Sigmoid colon (tissue), 7 donors: Measurements from ENCODE around the gene CAPN5. TPM values are rescaled to one million over a fixed set of nuclear protein-coding genes. Genes with fewer than 3 reads are reported as not detected.

Experiments
- DNase-seq: peaks from one replicate; pipeline ENCODE4 v3.0.0-alpha.2; 2019
- H3K27ac ChIP-seq, 4 donors: fragments of 200-600 bp; sonication (generic); one replicate each; pipeline ENCODE4 v1.5.1; 2016 to 2019; ENCODE audit warnings: mild to moderate bottlenecking in 1 of 4
- H3K27me3 ChIP-seq, 3 donors: fragments of 200-600 bp; sonication (generic); one replicate each; pipeline ENCODE4 v1.5.1; 2019; ENCODE audit warnings: mild to moderate bottlenecking in 1 of 3
- H3K36me3 ChIP-seq, 4 donors: fragments of 200-600 bp; sonication (generic); one replicate each; pipeline ENCODE4 v1.5.1; 2016 to 2019
- H3K4me1 ChIP-seq, 4 donors: fragments of 200-600 bp; sonication (generic); one replicate each; pipeline ENCODE4 v1.5.1; 2017 to 2019
- H3K4me3 ChIP-seq, 4 donors: fragments of 200-600 bp; sonication (generic); one replicate each; pipeline ENCODE4 v1.5.1; 2017 to 2019; ENCODE audit warnings: mild to moderate bottlenecking in 2 of 4, moderate library complexity in 1 of 4
- H3K9me3 ChIP-seq, 4 donors: fragments of 200-600 bp in 3 of 4; sonication (generic) in 3 of 4; one replicate each; pipeline versions ENCODE4 v1.5.1 to v1.6.1; 2013 to 2019
- EP300 ChIP-seq, 4 donors: sonication (generic); formaldehyde crosslinking; IDR thresholded peaks; one replicate each; pipeline ENCODE4 v1.6.1; 2017; ENCODE audit warnings: antibody characterized with exemption in 4 of 4
- POLR2A ChIP-seq, 2 donors: fragments of 450-650 bp; IDR thresholded peaks; one replicate each; pipeline ENCODE4 v1.6.1; 2016; ENCODE audit warnings: antibody characterized with exemption in 2 of 2, mild to moderate bottlenecking in 2 of 2, moderate library complexity in 2 of 2
- POLR2AphosphoS5 ChIP-seq, 4 donors: sonication (generic); formaldehyde crosslinking; IDR thresholded peaks; one replicate each; pipeline ENCODE4 v1.6.1; 2017; ENCODE audit warnings: antibody characterized with exemption in 4 of 4
- WGBS, 2 donors: extraction: QIAGEN DNeasy Blood & Tissue Kit; methylation state at CpG; one replicate each; pipeline ENCODE4 v1.1.7; 2013; 5-methylcytosine and 5-hydroxymethylcytosine counted together
- intact Hi-C: fragments of 100-400 bp; cut with DNase I; formaldehyde crosslinking; loops from one replicate; pipeline ENCODE4 v1.15.1; 2023
- polyA plus RNA-seq, 3 donors: library from polyadenylated mRNA; stranded (reverse); fragments of 200-250 nt; gene quantifications; one replicate each; pipeline ENCODE4 v1.2.3, GENCODE V29; 2013
- total RNA-seq, 4 donors: library from RNA; depleted of rRNA; stranded (reverse); fragments of >200 nt; gene quantifications; one replicate each; pipeline ENCODE4 v1.1.0, GENCODE V29; 2016
- TF ChIP-seq, protein P1 (sequence below), 4 experiments: fragments of 450-650 bp in 3 of 4; fragments of 200-600 bp in 1 of 4; IDR thresholded peaks; one replicate each; pipeline ENCODE4 v1.5.1; 2016 to 2019; ENCODE audit warnings: antibody characterized with exemption in 4 of 4, mild to moderate bottlenecking in 3 of 4, moderate library complexity in 2 of 4
- donor health status: healthy with polysubstance abuse.
- donor health status: Bipolar disorder and iron deficiency.
- donor health status: healthy.

CAPN5 gene
- total and polyA plus RNA-seq, 7 donors = 4.1 to 110 (median 12.5) TPM

DNA sequence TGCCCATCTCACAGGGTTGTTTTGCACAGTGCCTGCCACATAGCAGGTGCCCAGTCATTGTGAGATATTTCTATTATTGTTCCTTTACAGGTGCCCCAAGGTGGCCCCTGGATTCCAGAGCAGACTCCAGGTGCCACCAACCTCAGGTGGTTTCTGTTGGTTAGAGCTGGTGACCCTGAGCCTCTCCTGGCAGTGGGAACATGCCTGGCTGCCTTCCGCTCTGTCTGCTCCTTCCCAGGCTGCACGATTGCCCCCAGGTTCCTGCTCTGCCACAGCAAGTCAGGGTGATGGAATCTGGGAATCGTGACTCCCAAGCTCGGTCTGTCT is 23.2 kb downstream of the CAPN5 start:
- 82 to 88% methylated on average over 4 of the region's 4 CpGs for WGBS, 2 donors
- Histone ChIP-seq H3K4me1 (peaks cover 0 to 6% (median 3%) of the 10 kb centered on the region in 4 donors), H3K27ac (no peak overlapping the region), H3K27me3 (no peaks in the 10 kb centered on the region), H3K9me3 (no peaks in the 10 kb centered on the region), H3K36me3 (peaks cover 0 to 13% (median 0%) of the 10 kb centered on the region in 4 donors), H3K4me3 (no peak overlapping the region)
- DNase-seq = peak; percentile 50
- TF ChIP-seq, protein P1, sequence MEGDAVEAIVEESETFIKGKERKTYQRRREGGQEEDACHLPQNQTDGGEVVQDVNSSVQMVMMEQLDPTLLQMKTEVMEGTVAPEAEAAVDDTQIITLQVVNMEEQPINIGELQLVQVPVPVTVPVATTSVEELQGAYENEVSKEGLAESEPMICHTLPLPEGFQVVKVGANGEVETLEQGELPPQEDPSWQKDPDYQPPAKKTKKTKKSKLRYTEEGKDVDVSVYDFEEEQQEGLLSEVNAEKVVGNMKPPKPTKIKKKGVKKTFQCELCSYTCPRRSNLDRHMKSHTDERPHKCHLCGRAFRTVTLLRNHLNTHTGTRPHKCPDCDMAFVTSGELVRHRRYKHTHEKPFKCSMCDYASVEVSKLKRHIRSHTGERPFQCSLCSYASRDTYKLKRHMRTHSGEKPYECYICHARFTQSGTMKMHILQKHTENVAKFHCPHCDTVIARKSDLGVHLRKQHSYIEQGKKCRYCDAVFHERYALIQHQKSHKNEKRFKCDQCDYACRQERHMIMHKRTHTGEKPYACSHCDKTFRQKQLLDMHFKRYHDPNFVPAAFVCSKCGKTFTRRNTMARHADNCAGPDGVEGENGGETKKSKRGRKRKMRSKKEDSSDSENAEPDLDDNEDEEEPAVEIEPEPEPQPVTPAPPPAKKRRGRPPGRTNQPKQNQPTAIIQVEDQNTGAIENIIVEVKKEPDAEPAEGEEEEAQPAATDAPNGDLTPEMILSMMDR (IDR thresholded peaks at IDR 0.05) = no peak
- no peak for TF ChIP-seq EP300 (IDR thresholded peaks at IDR 0.05)
- no peak for TF ChIP-seq POLR2AphosphoS5 (IDR thresholded peaks at IDR 0.05)
- TF ChIP-seq POLR2A (IDR thresholded peaks at IDR 0.05) = no peak
- intact Hi-C loops = no loop called here

DNA sequence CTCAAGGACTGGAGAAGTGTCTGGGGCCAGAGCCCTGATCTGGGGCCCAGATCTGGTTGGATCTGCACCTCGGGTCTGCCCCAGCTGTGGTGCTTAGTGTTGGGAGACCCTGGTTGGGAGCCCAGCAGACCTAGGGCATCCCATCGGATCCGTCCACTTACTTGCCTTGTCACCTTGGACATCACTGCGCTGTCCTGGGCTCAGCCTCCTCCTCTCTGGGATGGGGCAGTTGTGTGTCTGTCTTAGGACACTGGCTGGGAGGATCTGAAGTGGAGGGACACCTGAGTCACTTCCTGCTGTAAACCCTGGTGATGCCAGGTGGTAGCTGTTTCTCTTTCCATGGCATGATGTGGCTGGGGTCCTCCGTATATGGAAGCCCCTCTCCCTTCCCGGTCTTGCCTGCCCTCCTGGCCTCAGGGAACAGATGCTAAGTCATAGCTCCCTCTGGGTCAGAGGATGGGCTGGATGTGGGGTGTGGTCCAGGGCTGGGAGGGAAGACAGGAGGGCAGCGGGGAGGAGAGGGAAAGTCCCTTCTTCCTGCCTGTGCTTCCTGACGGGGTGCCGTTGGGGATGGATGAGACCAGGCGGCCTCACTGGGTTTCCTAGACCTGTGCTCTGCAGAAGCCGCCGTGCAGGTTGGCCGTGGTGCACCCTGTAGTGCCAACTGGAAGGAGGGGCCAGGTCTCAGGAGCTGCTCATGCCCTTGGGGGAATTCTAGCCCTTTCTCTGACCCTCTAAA is 23.8 kb downstream of the CAPN5 start:
- H3K36me3 ChIP-seq = peaks cover 0 to 7% (median 0%) of the 10 kb centered on the region in 4 donors
- WGBS, 2 donors = 31 to 56% methylated on average over 13 of the region's 13 CpGs
- H3K4me3 ChIP-seq = no peak overlapping the region
- no peaks in the 10 kb centered on the region for H3K9me3 ChIP-seq
- peaks cover 0 to 5% (median 2%) of the 10 kb centered on the region in 4 donors for H3K4me1 ChIP-seq
- DNase-seq = peak; percentile 63
- no peak overlapping the region for H3K27ac ChIP-seq
- intact Hi-C loops = loop anchor here (1.0 kb wide), 1 partner anchor 43 kb away; no protein-coding TSS in a partner anchor
- no peaks in the 10 kb centered on the region for H3K27me3 ChIP-seq
- TF ChIP-seq, protein P1 (IDR thresholded peaks at IDR 0.05) = no peak
- TF ChIP-seq POLR2A (IDR thresholded peaks at IDR 0.05) (no peak), POLR2AphosphoS5 (IDR thresholded peaks at IDR 0.05) (no peak)

DNA sequence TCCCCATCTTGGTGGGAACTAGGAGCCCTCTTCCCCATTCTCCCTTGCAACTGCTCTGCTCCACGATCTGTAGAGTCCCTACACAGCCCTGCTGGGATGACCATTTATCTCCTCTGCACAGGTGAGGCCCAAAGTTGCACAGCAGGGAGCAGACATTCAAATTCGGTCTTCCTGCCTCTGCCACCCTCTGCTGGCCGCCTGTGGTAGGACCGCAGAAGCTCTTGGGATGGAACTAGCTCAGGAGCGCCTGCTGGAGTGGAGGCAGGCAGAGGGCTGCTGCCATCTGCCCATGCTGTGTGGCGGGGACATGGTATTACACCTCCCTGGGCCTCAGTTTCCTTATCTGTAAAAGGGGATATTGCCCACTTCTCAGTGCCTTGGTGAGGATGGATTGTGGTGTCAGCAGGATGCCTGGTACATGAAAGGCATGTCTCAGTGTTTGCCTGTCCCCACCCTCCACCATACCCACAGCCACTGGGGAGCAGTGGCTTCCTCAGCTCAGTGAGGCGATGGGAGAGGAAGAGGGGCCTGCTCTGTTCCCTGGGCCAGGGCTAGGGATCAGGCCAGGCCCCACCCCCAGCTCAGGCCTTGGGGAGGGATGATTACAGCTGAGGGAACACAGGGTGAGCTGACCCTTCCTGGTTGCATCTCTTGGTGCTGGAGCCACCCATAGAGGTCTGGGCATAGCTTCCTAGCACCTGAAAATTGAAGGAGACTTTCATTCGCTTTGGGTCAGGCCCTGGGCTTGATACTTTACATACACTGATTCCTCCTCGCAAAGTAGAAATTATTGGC is 24.6 kb downstream of the CAPN5 start:
- H3K4me3 ChIP-seq = no peak overlapping the region
- intact Hi-C loops = loop anchor here (1.0 kb wide), 1 partner anchor 44 kb away; no protein-coding TSS in a partner anchor
- H3K27ac ChIP-seq = no peak overlapping the region
- H3K36me3 ChIP-seq = no peaks in the 10 kb centered on the region
- DNase-seq = peak; percentile 91
- no peaks in the 10 kb centered on the region for H3K27me3 ChIP-seq
- WGBS, 2 donors = 29 to 35% methylated on average over 9 of the region's 9 CpGs
- H3K4me1 ChIP-seq = peaks cover 0 to 5% (median 0%) of the 10 kb centered on the region in 4 donors
- no peaks in the 10 kb centered on the region for H3K9me3 ChIP-seq
- TF ChIP-seq POLR2AphosphoS5 (IDR thresholded peaks at IDR 0.05) = no peak
- no peak for TF ChIP-seq POLR2A (IDR thresholded peaks at IDR 0.05)
- no peak for TF ChIP-seq EP300 (IDR thresholded peaks at IDR 0.05)
- TF ChIP-seq, protein P1 (IDR thresholded peaks at IDR 0.05) = peak; percentile 90 to 97 (median 94)

DNA sequence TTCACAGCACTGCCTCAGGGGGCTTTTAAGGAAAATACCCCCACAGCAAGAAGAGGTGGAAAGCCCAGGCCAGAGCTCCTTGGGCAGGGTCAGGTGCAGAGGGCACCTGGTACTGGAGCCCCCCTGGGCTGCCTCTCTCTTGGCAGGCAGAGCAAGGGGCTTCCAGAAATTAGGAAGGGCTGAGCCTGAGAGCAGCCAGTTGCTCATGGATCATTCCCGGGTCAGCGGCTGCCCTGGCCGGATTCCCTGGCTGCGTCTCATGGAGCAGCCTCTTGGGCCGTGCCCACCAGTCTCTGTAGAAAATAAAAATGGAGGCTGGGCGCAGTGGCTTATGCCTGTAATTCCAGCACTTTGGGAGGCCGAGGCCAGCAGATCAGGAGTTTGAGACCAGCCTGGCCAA is 25.6 kb downstream of the CAPN5 start:
- Histone ChIP-seq H3K4me1 (peaks cover 0 to 5% (median 0%) of the 10 kb centered on the region in 4 donors), H3K4me3 (no peak overlapping the region), H3K36me3 (no peaks in the 10 kb centered on the region), H3K9me3 (no peaks in the 10 kb centered on the region), H3K27ac (no peak overlapping the region), H3K27me3 (no peaks in the 10 kb centered on the region)
- intact Hi-C loops = no loop called here
- WGBS, 2 donors = 79% methylated on average over 7 of the region's 7 CpGs
- peak; percentile 62 for DNase-seq
- no peak for TF ChIP-seq POLR2AphosphoS5 (IDR thresholded peaks at IDR 0.05)
- no peak for TF ChIP-seq POLR2A (IDR thresholded peaks at IDR 0.05)
- TF ChIP-seq, protein P1 (IDR thresholded peaks at IDR 0.05) = no peak
- TF ChIP-seq EP300 (IDR thresholded peaks at IDR 0.05) = no peak
